ENCODE data around the gene PCDH15.

The PCDH15 gene

DNA sequence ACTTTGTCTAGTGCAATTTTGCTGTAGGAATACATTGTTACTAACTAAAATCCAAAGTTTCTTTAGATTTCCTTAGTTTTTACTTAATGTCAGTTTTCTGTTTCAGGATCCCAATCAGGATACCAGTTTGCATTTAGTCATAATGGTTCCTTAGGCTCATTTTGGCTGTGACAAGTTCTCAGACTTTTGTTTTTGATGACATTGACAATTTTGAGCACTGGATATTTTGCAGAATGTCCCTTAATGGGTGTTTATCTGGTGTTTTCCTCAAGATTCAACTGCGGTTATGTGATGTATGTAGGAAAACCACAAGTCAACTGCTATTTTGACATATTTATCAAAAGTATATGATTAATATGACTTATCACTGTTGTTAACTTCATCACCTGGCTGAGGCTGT lies 482.6 kb downstream of the PCDH15 start:
- no peaks in the 10 kb centered on the region for H3K79me2 ChIP-seq (ENCODE audit: insufficient read depth, low read length)
- no peaks in the 10 kb centered on the region for H3F3A ChIP-seq (ENCODE audit: insufficient read depth)
- no peak overlapping the region for H3K4me2 ChIP-seq (ENCODE audit: low read depth, low read length, poor library complexity, severe bottlenecking)
- TF ChIP-seq CTCF (IDR thresholded peaks at IDR 0.05; ENCODE audit: insufficient read depth, low read length, poor library complexity, severe bottlenecking) (no peak), EZH2phosphoT487 (conservative IDR thresholded peaks at IDR 0.05; ENCODE audit: low read length) (no peak)
- H2AFZ ChIP-seq (ENCODE audit: low read depth, low read length, severe bottlenecking): no peak overlapping the region
- no peak overlapping the region for H3K4me3 ChIP-seq (ENCODE audit: insufficient read depth, low read length, poor library complexity, severe bottlenecking)
- H3K9ac ChIP-seq (ENCODE audit: low read length): no peak overlapping the region
- no peaks in the 10 kb centered on the region for H3K27me3 ChIP-seq (ENCODE audit: low read length)
- H3K27ac ChIP-seq (ENCODE audit: low read depth, low read length): no peak overlapping the region
- no peaks in the 10 kb centered on the region for H3K9me2 ChIP-seq (replicated peaks; ENCODE audit: insufficient read depth, low read length)
- no peaks in the 10 kb centered on the region for H3K36me3 ChIP-seq (ENCODE audit: low read length)
- no peaks in the 10 kb centered on the region for H4K20me1 ChIP-seq (ENCODE audit: low read depth, low read length)
- no peaks in the 10 kb centered on the region for H3K9me3 ChIP-seq (ENCODE audit: insufficient read depth, low read length)

- TF ChIP-seq EZH2phosphoT487 (conservative IDR thresholded peaks at IDR 0.05; ENCODE audit: low read length) (no peak), CTCF (IDR thresholded peaks at IDR 0.05; ENCODE audit: insufficient read depth, low read length, poor library complexity, severe bottlenecking) (no peak)
- Histone ChIP-seq H4K20me1 (ENCODE audit: low read depth, low read length) (no peaks in the 10 kb centered on the region), H3K4me3 (ENCODE audit: insufficient read depth, low read length, poor library complexity, severe bottlenecking) (no peak overlapping the region), H3F3A (ENCODE audit: insufficient read depth) (no peaks in the 10 kb centered on the region), H3K79me2 (ENCODE audit: insufficient read depth, low read length) (no peaks in the 10 kb centered on the region), H3K36me3 (ENCODE audit: low read length) (no peaks in the 10 kb centered on the region), H3K27ac (ENCODE audit: low read depth, low read length) (no peak overlapping the region), H3K27me3 (ENCODE audit: low read length) (no peaks in the 10 kb centered on the region), H2AFZ (ENCODE audit: low read depth, low read length, severe bottlenecking) (no peak overlapping the region), H3K9me2 (replicated peaks; ENCODE audit: insufficient read depth, low read length) (no peaks in the 10 kb centered on the region), H3K9me3 (ENCODE audit: insufficient read depth, low read length) (no peaks in the 10 kb centered on the region), H3K4me2 (ENCODE audit: low read depth, low read length, poor library complexity, severe bottlenecking) (no peak overlapping the region), H3K9ac (ENCODE audit: low read length) (no peak overlapping the region)
Measured at GRCh38 chr10:54314430-54314829, 486.6 kb downstream of the PCDH15 start.

- no peak overlapping the region for H3K27ac ChIP-seq (ENCODE audit: low read depth, low read length)
- no peaks in the 10 kb centered on the region for H3K9me3 ChIP-seq (ENCODE audit: insufficient read depth, low read length)
- no peaks in the 10 kb centered on the region for H3K27me3 ChIP-seq (ENCODE audit: low read length)
- no peaks in the 10 kb centered on the region for H3K79me2 ChIP-seq (ENCODE audit: insufficient read depth, low read length)
- no peaks in the 10 kb centered on the region for H4K20me1 ChIP-seq (ENCODE audit: low read depth, low read length)
- TF ChIP-seq CTCF (IDR thresholded peaks at IDR 0.05; ENCODE audit: insufficient read depth, low read length, poor library complexity, severe bottlenecking): no peak
- no peak for TF ChIP-seq EZH2phosphoT487 (conservative IDR thresholded peaks at IDR 0.05; ENCODE audit: low read length)
- no peak overlapping the region for H3K4me3 ChIP-seq (ENCODE audit: insufficient read depth, low read length, poor library complexity, severe bottlenecking)
- no peak overlapping the region for H3K9ac ChIP-seq (ENCODE audit: low read length)
- no peak overlapping the region for H3K4me2 ChIP-seq (ENCODE audit: low read depth, low read length, poor library complexity, severe bottlenecking)
- H2AFZ ChIP-seq (ENCODE audit: low read depth, low read length, severe bottlenecking): no peak overlapping the region
- no peaks in the 10 kb centered on the region for H3K36me3 ChIP-seq (ENCODE audit: low read length)
- H3F3A ChIP-seq (ENCODE audit: insufficient read depth): no peaks in the 10 kb centered on the region
- no peaks in the 10 kb centered on the region for H3K9me2 ChIP-seq (replicated peaks; ENCODE audit: insufficient read depth, low read length)
Measured at GRCh38 chr10:54284526-54285193, 516.4 kb downstream of the PCDH15 start.
